HepG2 (cell line): ENCODE measurements around the gene APOA1. TPM values are rescaled to one million over a fixed set of nuclear protein-coding genes. Genes with fewer than 3 reads are reported as not detected.

Experiments
- ELF1 ChIP-seq: sonication (generic); formaldehyde crosslinking; IDR thresholded peaks from 2 replicates; pipeline ENCODE4 v1.4.0; 2020; ENCODE audit warnings: missing genetic modification reagents
- HMG20A ChIP-seq: IDR thresholded peaks from 2 replicates; pipeline ENCODE4 v1.6.1; 2016; ENCODE audit warnings: borderline replicate concordance
- KLF11 ChIP-seq: IDR thresholded peaks from 2 replicates; pipeline ENCODE4 v1.6.1; 2016; ENCODE audit warnings: missing compliant biosample characterization
- MIER3 ChIP-seq: IDR thresholded peaks from 2 replicates; pipeline ENCODE4 v1.6.1; 2016; ENCODE audit warnings: missing compliant biosample characterization, borderline replicate concordance
- MLX ChIP-seq: IDR thresholded peaks from 2 replicates; pipeline ENCODE4 v1.6.1; 2016
- MTERF4 ChIP-seq: sonication (generic); formaldehyde crosslinking; IDR thresholded peaks from 2 replicates; pipeline ENCODE4 v1.8.0; 2023; ENCODE audit warnings: mild to moderate bottlenecking, missing genetic modification reagents
- POGZ ChIP-seq: sonication (generic); formaldehyde crosslinking; IDR thresholded peaks from 2 replicates; pipeline ENCODE4 v1.4.0; 2020; ENCODE audit warnings: mild to moderate bottlenecking, missing genetic modification reagents
- REPIN1 ChIP-seq: sonication (generic); formaldehyde crosslinking; IDR thresholded peaks from 2 replicates; pipeline ENCODE4 v1.8.0; 2022; ENCODE audit warnings: missing genetic modification reagents, low read depth, mild to moderate bottlenecking, borderline replicate concordance
- TRAFD1 ChIP-seq: sonication (generic); formaldehyde crosslinking; IDR thresholded peaks from 2 replicates; pipeline ENCODE4 v1.5.1; 2020; ENCODE audit warnings: missing genetic modification reagents, mild to moderate bottlenecking, borderline replicate concordance
- ZNF230 ChIP-seq: sonication (generic); formaldehyde crosslinking; IDR thresholded peaks from 2 replicates; pipeline ENCODE4 v1.4.0; 2020; ENCODE audit warnings: mild to moderate bottlenecking, missing genetic modification reagents
- ZNF292 ChIP-seq: sonication (generic); formaldehyde crosslinking; IDR thresholded peaks from 2 replicates; pipeline ENCODE4 v1.8.1; 2022; ENCODE audit warnings: mild to moderate bottlenecking, low read depth, missing genetic modification reagents, borderline replicate concordance
- ZNF781 ChIP-seq: sonication (generic); formaldehyde crosslinking; IDR thresholded peaks from 2 replicates; pipeline ENCODE4 v1.5.1; 2020; ENCODE audit warnings: borderline replicate concordance, mild to moderate bottlenecking, missing genetic modification reagents; ENCODE audit errors: not compliant biosample characterization
- polyA plus RNA-seq, 8 experiments: library from polyadenylated mRNA; depleted of rRNA in 3 of 8; stranded (reverse) in 7 of 8; unstranded in 1 of 8; fragments of >200 nt; fragmentation: Illumina TruSeq in 4 of 8; extraction: Trizol in 4 of 8; gene quantifications; 2 replicates each; pipeline versions ENCODE4 v1.2.1 to v1.2.3, GENCODE V29; 2011 to 2016; ENCODE audit warnings: low read depth in 4 of 8, missing spikeins in 1 of 8, mixed read lengths in 1 of 8; ENCODE audit not compliant: insufficient read depth in 1 of 8
- total RNA-seq, 5 experiments: library from RNA; depleted of rRNA; stranded (reverse); fragments of >200 nt; fragmentation: Illumina TruSeq; extraction: Trizol; gene quantifications; 2 replicates each; pipeline ENCODE4 v1.2.3, GENCODE V29; 2016; ENCODE audit warnings: low read depth in 1 of 5
- TF ChIP-seq, protein P1 (sequence below), 2 experiments: sonication (generic) in 1 of 2; formaldehyde crosslinking in 1 of 2; IDR thresholded peaks; 2 replicates each; pipeline versions ENCODE4 v1.5.1 to v1.6.1; 2011 to 2020; ENCODE audit warnings: borderline replicate concordance in 1 of 2, low read depth in 1 of 2, low read length in 1 of 2, mild to moderate bottlenecking in 1 of 2, missing genetic modification reagents in 1 of 2, moderate library complexity in 1 of 2
- TF ChIP-seq, protein P2 (sequence below): sonication (generic); formaldehyde crosslinking; IDR thresholded peaks from 2 replicates; pipeline ENCODE4 v1.9.0; 2021; ENCODE audit warnings: missing genetic modification reagents, mild to moderate bottlenecking, borderline replicate concordance
- TF ChIP-seq, protein P3 (sequence below): sonication (generic); formaldehyde crosslinking; IDR thresholded peaks from 2 replicates; pipeline ENCODE4 v1.8.0; 2022; ENCODE audit warnings: missing genetic modification reagents, mild to moderate bottlenecking, borderline replicate concordance
- TF ChIP-seq, protein P4 (sequence below): sonication (generic); formaldehyde crosslinking; IDR thresholded peaks from 2 replicates; pipeline ENCODE4 v1.8.1; 2023; ENCODE audit warnings: missing genetic modification reagents, mild to moderate bottlenecking, borderline replicate concordance

The APOA1 gene
- total and polyA plus RNA-seq, 2 of the 13 experiments (the other 11 are each of a cell fraction or from before 2014, with no cell fraction given) = 1,973 to 5,485 TPM

- TF ChIP-seq POGZ (CRISPR knock-in tag) = peak; percentile 57; the same call in 1 of the 2 replicates
- peak; percentile 73; the same call in 1 of the 2 replicates for TF ChIP-seq ZNF292 (CRISPR knock-in tag)
- peak; percentile 74 for TF ChIP-seq ZNF230 (CRISPR knock-in tag)
- TF ChIP-seq MTERF4 = 0 out of 2 replicates have a peak, but pooled peaks have one; percentile 17
- TF ChIP-seq ZNF781 (CRISPR knock-in tag) = no peak
- TF ChIP-seq ELF1 (CRISPR knock-in tag) = peak; percentile 18; the same call in 1 of the 2 replicates
- TF ChIP-seq REPIN1 = peak; percentile 85; the same call in 1 of the 2 replicates
- no peak for TF ChIP-seq TRAFD1
- TF ChIP-seq, protein P1, sequence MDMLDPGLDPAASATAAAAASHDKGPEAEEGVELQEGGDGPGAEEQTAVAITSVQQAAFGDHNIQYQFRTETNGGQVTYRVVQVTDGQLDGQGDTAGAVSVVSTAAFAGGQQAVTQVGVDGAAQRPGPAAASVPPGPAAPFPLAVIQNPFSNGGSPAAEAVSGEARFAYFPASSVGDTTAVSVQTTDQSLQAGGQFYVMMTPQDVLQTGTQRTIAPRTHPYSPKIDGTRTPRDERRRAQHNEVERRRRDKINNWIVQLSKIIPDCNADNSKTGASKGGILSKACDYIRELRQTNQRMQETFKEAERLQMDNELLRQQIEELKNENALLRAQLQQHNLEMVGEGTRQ (IDR thresholded peaks at IDR 0.05; ENCODE audit: low read depth, low read length) = no peak
- TF ChIP-seq, protein P1 (CRISPR knock-in tag; IDR thresholded peaks at IDR 0.05; ENCODE audit: borderline replicate concordance) = 0 out of 2 replicates have a peak, but pooled peaks have one; percentile 34
- peak; percentile 33; the same call in 1 of the 2 replicates for TF ChIP-seq MIER3 (CRISPR knock-in tag)
- TF ChIP-seq, protein P2, sequence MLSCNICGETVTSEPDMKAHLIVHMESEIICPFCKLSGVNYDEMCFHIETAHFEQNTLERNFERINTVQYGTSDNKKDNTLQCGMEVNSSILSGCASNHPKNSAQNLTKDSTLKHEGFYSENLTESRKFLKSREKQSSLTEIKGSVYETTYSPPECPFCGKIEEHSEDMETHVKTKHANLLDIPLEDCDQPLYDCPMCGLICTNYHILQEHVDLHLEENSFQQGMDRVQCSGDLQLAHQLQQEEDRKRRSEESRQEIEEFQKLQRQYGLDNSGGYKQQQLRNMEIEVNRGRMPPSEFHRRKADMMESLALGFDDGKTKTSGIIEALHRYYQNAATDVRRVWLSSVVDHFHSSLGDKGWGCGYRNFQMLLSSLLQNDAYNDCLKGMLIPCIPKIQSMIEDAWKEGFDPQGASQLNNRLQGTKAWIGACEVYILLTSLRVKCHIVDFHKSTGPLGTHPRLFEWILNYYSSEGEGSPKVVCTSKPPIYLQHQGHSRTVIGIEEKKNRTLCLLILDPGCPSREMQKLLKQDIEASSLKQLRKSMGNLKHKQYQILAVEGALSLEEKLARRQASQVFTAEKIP (CRISPR knock-in tag) = no peak
- peak; percentile 43; the same call in 1 of the 2 replicates for TF ChIP-seq KLF11 (CRISPR knock-in tag)
- TF ChIP-seq, protein P3, sequence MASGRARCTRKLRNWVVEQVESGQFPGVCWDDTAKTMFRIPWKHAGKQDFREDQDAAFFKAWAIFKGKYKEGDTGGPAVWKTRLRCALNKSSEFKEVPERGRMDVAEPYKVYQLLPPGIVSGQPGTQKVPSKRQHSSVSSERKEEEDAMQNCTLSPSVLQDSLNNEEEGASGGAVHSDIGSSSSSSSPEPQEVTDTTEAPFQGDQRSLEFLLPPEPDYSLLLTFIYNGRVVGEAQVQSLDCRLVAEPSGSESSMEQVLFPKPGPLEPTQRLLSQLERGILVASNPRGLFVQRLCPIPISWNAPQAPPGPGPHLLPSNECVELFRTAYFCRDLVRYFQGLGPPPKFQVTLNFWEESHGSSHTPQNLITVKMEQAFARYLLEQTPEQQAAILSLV (CRISPR knock-in tag) = no peak; the same call in 1 of the 2 replicates
- TF ChIP-seq, protein P4, sequence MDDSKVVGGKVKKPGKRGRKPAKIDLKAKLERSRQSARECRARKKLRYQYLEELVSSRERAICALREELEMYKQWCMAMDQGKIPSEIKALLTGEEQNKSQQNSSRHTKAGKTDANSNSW = no peak
- TF ChIP-seq HMG20A = peak; percentile 22; the same call in 1 of the 2 replicates
- TF ChIP-seq MLX (CRISPR knock-in tag) = peak; percentile 73; the same call in 1 of the 2 replicates
These were observed 7.8 kb downstream of the APOA1 start, which contains the start of gene APOC3 (continued) for GRCh38 chr11:116829525-116830183.
